HG03095 (cell line): ENCODE data around the gene GPR155.
"Not testable (repeated sequence)": the region's sequence is repeated elsewhere in the genome, so short reads cannot be mapped to it uniquely, and the experiment has no call there.

Source experiments
- ATAC-seq: cut with Tn5 transposase; IDR thresholded peaks from one replicate; pipeline ENCODE4 v1.9.1; 2021; ENCODE audit warnings: moderate library complexity; ENCODE audit not compliant: unreplicated experiment

Gene GPR155

GRCh38 chr2:174493549-174494331 is 6.9 kb upstream of the GPR155 start:
- peak; percentile 41 for ATAC-seq

DNA sequence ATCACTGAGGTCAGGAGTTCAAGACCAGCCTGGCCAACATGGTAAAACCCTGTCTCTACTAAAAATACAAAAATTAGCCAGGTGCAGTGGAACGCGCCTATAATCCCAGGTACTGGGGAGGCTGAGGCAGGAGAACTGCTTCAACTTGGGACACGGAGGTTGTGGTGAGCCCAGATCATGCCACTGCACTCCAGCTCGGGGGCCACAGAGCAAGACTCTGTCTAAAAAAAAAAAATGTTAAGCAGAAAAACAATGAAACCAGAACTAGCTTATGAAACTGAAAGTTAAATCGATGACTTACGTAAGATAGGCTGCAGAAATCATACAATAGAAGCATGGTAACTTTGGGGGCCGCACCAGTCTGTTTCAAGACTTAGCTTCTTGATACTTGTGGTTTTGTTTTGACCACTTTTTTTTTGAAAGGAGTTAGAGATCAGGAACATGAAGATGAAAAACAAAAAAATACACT is 6.2 kb upstream of the GPR155 start:
- ATAC-seq = peak; percentile 92

- ATAC-seq = no peak
Observed at GRCh38 chr2:174491947-174492346, 5.1 kb upstream of the GPR155 start.

DNA sequence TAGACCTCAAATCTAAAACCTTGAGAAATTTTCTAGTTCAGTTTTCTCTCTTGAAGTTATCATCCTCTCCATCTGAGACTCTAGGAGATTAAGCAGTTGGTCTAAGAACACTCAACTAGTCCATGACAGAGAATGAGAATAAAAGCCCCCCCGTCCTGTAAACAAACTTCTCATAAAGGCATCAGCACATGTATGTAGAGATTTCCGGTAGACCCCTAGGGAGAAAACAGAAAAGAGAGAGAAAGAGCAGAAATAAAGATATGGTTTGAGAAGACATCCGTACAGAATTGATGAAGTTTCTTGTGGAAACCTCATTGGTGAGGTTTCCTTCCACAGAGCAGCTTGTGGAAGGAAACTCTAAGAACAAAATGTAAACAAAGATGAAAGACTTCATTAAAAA is 3.2 kb upstream of the GPR155 start:
- no peak for ATAC-seq

DNA sequence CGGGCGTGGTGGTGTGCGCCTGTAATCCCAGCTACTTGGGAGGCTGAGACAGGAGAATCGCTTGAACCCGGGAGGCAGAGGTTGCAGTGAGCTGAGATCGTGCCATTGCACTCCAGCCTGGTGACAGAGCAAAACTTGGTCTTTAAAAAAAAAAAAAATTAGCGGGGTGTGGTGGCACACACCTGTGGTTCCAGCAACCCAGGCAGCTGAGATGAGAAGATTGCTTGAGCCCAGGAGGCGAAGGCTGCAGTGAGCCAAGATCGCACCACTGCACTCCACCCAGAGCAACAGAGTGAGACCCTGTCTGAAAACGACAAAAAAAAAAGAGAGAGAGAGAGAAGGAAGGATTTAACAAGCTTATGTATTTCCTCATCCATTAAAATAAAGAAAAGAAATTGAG is 2.7 kb upstream of the GPR155 start:
- ATAC-seq = not testable (repeated sequence)

DNA sequence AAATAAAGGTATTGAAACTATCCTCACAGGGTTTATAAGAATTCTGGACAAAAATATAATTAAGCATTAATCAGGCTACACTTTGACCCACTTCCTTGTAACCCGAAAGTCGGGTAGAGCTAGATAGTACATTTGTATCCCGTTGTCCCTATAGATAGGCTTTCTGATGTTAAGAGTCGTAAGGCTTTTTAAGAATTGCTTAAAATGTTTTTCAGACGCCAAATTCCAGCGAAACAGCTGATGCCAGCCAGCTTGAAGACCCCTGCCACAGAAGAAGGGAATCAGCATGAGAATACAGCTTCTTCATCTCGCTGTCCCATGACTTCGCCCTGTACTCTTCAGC is 962 bp upstream of the GPR155 start:
- no peak for ATAC-seq

DNA sequence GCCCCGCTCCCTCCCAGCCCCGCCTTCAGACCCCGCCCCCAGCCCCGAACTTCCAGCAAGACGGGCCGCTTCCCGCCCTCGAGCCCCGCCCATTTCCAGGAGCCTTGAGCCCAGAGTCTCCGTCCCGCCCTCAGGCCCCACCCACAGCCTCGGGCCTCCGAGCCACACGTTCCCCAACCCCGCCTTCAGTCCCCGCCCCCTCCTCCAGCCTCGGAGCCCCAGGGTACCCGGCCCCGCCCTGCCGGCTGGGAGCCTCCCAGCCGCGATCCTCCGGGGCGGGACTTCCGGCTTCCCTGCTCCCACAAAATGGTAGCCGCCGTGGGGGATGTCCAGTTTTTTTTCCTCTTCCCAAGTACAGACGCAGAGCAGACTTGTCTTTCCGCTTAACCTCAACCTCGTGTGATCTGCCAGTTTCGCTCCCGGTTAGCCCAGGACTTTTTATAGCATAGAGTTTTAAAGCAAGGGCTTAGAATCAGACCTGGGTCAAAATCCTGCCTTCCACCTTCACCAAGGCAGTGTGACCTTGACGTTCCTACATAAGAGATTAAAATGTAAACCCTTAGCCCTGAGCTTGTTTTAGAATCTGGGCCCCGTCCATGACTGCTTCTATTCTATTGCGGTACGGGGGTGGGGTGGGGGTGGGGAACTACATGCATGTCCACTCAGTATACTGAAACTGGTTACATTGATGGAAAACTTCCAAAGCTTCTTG is 435 bp upstream of the GPR155 start:
- ATAC-seq = peak; percentile 88

GRCh38 chr2:174485788-174486562 is 854 bp downstream of the GPR155 start:
- peak; percentile 33 for ATAC-seq

- not testable (repeated sequence) for ATAC-seq
Observed at GRCh38 chr2:174485045-174485444, 1.8 kb downstream of the GPR155 start.

GRCh38 chr2:174484573-174484972 is 2.3 kb downstream of the GPR155 start:
- ATAC-seq = no peak

- no peak for ATAC-seq
Observed at GRCh38 chr2:174482854-174483253, 4.0 kb downstream of the GPR155 start.

GRCh38 chr2:174477759-174478158 is 9.1 kb downstream of the GPR155 start:
- no peak for ATAC-seq

GRCh38 chr2:174473796-174474195 is 13.0 kb downstream of the GPR155 start:
- no peak for ATAC-seq

- ATAC-seq = no peak
Observed at GRCh38 chr2:174465327-174465726, 21.5 kb downstream of the GPR155 start.

DNA sequence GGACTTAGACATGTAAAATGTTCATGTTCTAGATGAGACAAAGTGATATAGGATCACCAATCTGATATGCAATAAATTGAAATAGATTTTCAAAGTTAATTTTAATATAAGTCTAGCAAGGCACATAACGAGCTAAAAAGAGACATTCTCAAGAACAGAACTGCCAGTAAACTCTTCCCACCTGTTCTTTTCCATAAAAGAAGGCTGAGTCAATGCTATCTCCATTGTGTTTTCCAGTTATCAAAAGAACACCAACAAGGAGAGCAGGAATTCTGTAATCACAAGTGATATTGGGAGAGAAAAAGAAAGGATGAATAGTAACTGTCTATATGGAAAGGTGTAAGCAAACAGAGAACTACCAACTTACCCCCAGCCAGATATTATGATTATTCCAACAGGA is 25.6 kb downstream of the GPR155 start:
- ATAC-seq = no peak

- no peak for ATAC-seq
Observed at GRCh38 chr2:174454566-174454965, 32.3 kb downstream of the GPR155 start.

DNA sequence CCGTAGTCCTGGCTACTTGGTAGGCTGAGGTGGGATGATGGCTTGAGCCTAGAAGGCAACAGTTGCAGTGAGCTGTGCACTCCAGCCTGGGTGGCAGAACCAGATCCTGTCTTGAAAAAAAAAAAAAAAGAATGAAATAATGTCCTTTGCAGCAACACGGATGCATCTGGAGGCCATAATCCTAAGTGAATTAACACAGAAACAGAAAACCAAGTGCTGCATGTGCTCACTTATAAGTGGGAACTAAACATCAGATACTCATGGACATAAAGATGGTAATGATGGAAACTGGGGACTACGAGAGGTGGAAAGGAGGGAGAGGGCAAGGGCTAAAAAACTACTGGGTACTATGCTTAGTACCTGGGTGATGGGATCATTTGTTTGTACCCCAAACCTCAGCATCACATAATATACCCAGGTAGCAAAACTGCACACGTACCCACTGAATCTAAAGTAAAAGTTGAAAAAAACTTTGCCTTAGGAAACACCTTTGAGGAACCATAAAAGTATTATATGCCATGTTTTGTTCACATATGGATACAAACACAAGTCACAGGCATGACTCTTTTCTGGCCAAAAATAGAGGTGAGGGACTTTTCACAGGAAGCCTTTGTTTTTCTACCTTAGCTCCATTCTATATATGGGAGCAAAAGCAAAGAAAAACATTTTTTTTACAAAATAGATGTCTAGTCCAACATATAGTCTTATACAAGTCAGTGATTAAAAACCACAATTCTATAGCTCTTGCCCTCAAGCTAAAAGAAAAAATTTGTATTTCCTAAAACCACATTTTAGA is 36.6 kb downstream of the GPR155 start:
- ATAC-seq = no peak

GRCh38 chr2:174449033-174449432 is 37.8 kb downstream of the GPR155 start:
- ATAC-seq = no peak

DNA sequence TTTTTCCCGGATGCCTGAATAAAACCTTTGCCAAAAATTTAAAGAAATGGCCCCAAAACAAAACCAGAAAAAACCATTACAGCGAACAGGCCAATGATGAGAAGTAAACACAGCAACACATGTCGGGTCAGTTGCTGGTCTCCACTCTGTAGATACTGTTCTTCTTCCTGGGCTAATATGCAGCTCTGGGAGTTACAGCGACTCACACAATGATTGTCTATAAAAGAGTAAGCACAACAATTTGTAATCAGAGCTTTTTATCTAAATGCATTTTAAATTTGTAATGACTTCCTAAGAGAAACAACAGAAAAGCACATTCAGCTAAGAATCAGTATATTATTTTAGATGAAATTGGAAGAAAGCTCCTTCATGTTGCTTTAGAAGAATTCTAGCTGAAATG is 40.3 kb downstream of the GPR155 start:
- no peak for ATAC-seq

DNA sequence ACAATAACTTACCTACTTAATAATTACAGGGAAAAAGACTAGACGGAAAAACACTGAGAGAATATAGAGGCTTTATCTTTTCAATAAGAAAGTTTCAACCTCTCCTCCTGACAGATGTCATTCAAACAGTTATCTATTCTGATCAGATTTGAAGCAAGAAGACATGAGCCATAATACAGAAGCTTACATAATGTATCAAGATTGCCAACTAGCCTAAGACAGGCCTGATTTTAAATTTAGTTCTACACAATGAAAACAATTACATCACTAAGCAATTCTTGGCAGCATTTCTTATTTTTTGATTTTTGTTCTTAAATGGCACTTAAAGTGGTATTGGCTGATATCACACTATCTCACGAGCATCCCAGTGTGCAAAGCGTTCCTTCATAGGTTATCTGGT is 41.6 kb downstream of the GPR155 start:
- no peak for ATAC-seq

DNA sequence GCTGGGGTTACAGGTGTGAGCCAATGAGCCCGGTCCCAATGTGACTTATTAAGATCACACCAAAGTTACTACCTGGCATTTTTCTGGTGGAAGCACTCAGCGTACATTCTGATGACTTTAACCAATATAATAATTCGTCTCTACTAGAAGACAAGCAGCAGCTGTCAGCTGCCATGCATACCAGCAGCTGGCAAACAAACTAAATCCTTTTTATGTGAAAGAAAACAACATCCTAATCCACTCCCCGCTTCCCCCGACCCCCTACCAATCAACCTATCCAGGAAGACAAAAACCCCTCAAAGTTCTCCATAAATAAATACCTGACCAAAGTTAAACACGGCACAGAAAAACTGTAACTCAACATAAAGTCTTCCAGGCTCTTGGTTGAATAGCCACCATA is 42.1 kb downstream of the GPR155 start:
- ATAC-seq = no peak
